Thoracic aorta (tissue), 2 donors: ENCODE results near the gene AKNA. TPM values are rescaled to one million over a fixed set of nuclear protein-coding genes. Genes with fewer than 3 reads are reported as not detected.

Experiments
- ATAC-seq: fragments of 150-250 bp; one replicate; pipeline ENCODE4 v1.8.0; 2017; ENCODE audit warnings: low read depth; ENCODE audit not compliant: insufficient number of reproducible peaks, low FRiP score
- DNase-seq: peaks from one replicate; pipeline ENCODE4 v3.0.0-alpha.2; 2020; ENCODE audit warnings: low spot score
- H3K27ac ChIP-seq, 2 donors: fragments of 200-600 bp; sonication (generic); 1 replicate in 1 of 2; 2 replicates in 1 of 2; pipeline ENCODE4 v1.5.1; 2016; ENCODE audit warnings: mild to moderate bottlenecking in 2 of 2, moderate library complexity in 2 of 2
- H3K27me3 ChIP-seq: fragments of 200-600 bp; sonication (generic); replicated peaks from 2 replicates; pipeline ENCODE4 v1.6.0; 2016; ENCODE audit warnings: mild to moderate bottlenecking; ENCODE audit not compliant: insufficient read depth
- H3K36me3 ChIP-seq: fragments of 200-600 bp; sonication (generic); one replicate; pipeline ENCODE4 v1.5.1; 2016
- H3K4me1 ChIP-seq, 2 donors: fragments of 200-600 bp; sonication (generic); 1 replicate in 1 of 2; 2 replicates in 1 of 2; pipeline versions ENCODE4 v1.5.1 to v1.6.0; 2016; ENCODE audit warnings: low read depth in 2 of 2, mild to moderate bottlenecking in 1 of 2; ENCODE audit not compliant: control insufficient read depth in 1 of 2
- H3K4me3 ChIP-seq: fragments of 200-600 bp; sonication (generic); 2 replicates; pipeline ENCODE4 v1.5.1; 2016; ENCODE audit warnings: mild to moderate bottlenecking
- H3K9me3 ChIP-seq: fragments of 200-600 bp; sonication (generic); 2 replicates; pipeline ENCODE4 v1.5.1; 2016
- total RNA-seq, 2 donors: library from RNA; depleted of rRNA; stranded (reverse); fragments of >200 nt; gene quantifications; one replicate each; pipeline versions ENCODE4 v1.1.0 to v1.2.3, GENCODE V29; 2016
- TF ChIP-seq, protein P1 (sequence below): fragments of 200-600 bp; sonication (generic); IDR thresholded peaks from one replicate; pipeline ENCODE4 v1.5.1; 2019; ENCODE audit warnings: antibody characterized with exemption

The AKNA gene
- total RNA-seq, 2 donors from 2014 or later = 34.8 to 68.5 TPM

DNA sequence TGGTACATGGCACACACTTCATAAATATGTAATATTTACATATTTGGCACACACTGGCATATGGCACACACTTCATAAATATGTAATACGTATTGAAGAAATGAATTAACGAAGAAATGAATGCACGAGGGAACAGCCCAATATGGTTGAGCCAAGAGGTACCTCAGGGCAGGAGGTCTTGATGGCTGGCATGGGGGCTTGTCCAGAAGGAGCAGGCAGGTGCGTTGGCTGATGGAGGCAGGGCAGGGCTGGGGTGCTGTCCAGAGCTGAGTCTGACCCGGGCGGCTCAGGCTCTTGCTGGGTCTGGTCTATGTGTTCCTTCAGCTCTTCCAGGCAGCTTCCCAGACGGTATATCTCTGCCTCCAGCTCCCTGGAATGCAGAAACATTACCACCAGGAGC, 26.2 kb downstream of the AKNA start:
- H3K36me3 ChIP-seq = peaks cover 80% of the 10 kb centered on the region
- TF ChIP-seq, protein P1, sequence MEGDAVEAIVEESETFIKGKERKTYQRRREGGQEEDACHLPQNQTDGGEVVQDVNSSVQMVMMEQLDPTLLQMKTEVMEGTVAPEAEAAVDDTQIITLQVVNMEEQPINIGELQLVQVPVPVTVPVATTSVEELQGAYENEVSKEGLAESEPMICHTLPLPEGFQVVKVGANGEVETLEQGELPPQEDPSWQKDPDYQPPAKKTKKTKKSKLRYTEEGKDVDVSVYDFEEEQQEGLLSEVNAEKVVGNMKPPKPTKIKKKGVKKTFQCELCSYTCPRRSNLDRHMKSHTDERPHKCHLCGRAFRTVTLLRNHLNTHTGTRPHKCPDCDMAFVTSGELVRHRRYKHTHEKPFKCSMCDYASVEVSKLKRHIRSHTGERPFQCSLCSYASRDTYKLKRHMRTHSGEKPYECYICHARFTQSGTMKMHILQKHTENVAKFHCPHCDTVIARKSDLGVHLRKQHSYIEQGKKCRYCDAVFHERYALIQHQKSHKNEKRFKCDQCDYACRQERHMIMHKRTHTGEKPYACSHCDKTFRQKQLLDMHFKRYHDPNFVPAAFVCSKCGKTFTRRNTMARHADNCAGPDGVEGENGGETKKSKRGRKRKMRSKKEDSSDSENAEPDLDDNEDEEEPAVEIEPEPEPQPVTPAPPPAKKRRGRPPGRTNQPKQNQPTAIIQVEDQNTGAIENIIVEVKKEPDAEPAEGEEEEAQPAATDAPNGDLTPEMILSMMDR = no peak

DNA sequence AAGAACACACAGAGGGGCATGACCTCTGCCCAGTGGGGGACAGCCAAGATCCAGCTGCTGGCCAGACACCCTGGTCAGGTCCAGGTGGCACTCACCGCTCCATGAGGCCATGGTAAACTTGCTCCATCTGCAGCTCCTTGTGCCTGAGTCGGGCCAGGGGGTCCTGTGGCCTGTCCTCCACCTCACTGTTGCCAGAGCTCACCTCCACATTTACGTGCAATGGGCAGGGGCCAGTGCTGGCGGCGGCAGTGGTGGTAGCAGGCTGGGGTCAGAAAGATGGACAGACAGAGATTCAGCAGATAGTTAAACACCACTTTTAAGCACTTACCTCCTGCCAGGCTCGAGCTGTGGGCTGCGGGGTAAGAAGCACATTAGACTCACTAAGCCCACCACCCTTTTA, 28.0 kb downstream of the AKNA start:
- H3K27ac ChIP-seq = no peak overlapping the region
- peaks cover 89% of the 10 kb centered on the region for H3K36me3 ChIP-seq
- no peaks in the 10 kb centered on the region for H3K4me1 ChIP-seq
- no peak for ATAC-seq
- no peaks in the 10 kb centered on the region for H3K9me3 ChIP-seq
- TF ChIP-seq, protein P1 = no peak
- no peak for DNase-seq
- H3K27me3 ChIP-seq = no peaks in the 10 kb centered on the region
- no peak overlapping the region for H3K4me3 ChIP-seq

More for the DNA sequence above, 26.2 kb downstream of the AKNA start:
- no peaks in the 10 kb centered on the region for H3K27me3 ChIP-seq
- H3K27ac ChIP-seq = no peak overlapping the region
- H3K4me3 ChIP-seq = no peak overlapping the region
- no peak for DNase-seq
- ATAC-seq = no peak
- H3K4me1 ChIP-seq = peaks cover 10% of the 10 kb centered on the region in 2 donors
- no peaks in the 10 kb centered on the region for H3K9me3 ChIP-seq

DNA sequence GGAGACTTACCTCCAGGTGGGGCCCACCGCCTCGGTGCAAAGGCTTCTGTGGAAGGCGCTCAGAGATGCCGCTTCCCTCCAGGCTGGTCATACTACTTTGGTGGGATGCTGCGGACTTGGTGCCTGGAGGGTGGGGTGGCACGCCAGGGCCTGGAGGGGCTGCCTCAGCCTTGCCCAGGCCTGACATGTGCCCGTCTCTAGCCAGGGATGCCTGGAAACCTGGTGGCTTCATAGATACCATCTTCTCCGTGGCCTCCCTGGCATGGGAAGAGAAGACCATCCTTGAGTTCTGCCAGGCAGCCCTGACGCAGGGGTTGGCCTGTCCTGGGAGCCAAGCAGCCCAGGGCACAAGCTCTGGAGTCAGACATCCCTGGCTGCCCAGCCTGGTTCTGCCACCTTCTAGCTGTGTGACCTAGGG, 29.9 kb downstream of the AKNA start:
- no peaks in the 10 kb centered on the region for H3K9me3 ChIP-seq
- no peaks in the 10 kb centered on the region for H3K4me1 ChIP-seq
- ATAC-seq (no peak), DNase-seq (no peak)
- H3K36me3 ChIP-seq = peaks cover 79% of the 10 kb centered on the region
- TF ChIP-seq, protein P1 = no peak
- no peak overlapping the region for H3K27ac ChIP-seq
- H3K4me3 ChIP-seq = no peak overlapping the region
- no peaks in the 10 kb centered on the region for H3K27me3 ChIP-seq

DNA sequence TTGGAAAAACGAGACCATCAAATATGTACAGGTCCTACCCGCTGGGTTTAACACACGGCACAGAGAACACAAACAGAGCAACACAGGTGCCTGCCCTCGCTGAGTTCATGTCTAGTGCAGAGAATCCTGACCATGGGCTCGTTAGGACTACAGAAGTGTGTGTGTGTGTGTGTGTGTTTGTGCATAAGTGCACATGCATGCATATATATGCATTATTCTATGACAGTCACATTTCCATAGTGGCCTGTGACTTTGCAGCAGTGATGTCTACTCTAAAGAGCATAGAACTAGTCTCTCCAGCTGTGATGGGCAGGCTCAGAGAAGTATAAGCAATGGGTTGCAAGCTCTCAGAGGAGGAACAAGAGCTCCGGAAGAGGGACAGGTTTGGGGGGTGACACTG, 30.4 kb downstream of the AKNA start:
- Histone ChIP-seq H3K9me3 (no peaks in the 10 kb centered on the region), H3K4me3 (no peak overlapping the region), H3K36me3 (peaks cover 80% of the 10 kb centered on the region), H3K4me1 (no peaks in the 10 kb centered on the region), H3K27me3 (no peaks in the 10 kb centered on the region), H3K27ac (no peak overlapping the region)
- no peak for ATAC-seq
- TF ChIP-seq, protein P1 = no peak
- DNase-seq = no peak

DNA sequence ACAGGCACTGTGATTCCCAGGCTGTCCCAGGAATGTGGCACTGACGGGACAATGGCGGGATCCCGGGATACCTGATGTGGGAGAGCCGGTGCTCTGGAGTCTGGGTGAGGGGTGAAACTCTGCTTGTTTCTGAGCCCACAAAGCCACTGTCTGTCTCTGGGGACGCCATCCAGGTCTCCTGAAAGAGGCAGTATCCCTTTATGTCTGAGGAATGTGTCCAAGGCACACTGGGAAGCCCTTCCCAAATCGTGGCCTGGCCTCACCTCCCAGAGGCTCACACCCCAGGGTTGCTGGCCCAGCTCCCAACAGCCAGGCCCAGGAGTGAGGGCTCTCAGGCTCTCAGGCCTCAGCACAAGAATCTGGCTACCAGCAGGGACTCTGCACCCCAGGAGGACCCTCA, 31.0 kb downstream of the AKNA start:
- Histone ChIP-seq H3K27ac (no peak overlapping the region), H3K9me3 (no peaks in the 10 kb centered on the region), H3K27me3 (no peaks in the 10 kb centered on the region), H3K36me3 (peaks cover 76% of the 10 kb centered on the region), H3K4me1 (no peaks in the 10 kb centered on the region), H3K4me3 (no peak overlapping the region)
- TF ChIP-seq, protein P1 = no peak
- ATAC-seq (no peak), DNase-seq (no peak)
